Breast epithelium (tissue), 3 donors: Measurements from ENCODE around the gene GALNT2.

ENCODE experiments used
- CTCF ChIP-seq, 3 donors: fragments of 450-650 bp; IDR thresholded peaks; one replicate each; pipeline ENCODE4 v1.5.1; 2016 to 2017; ENCODE audit warnings: antibody characterized with exemption in 3 of 3, mild to moderate bottlenecking in 3 of 3, moderate library complexity in 3 of 3
- POLR2A ChIP-seq: fragments of 450-650 bp; IDR thresholded peaks from one replicate; pipeline ENCODE4 v1.6.1; 2016; ENCODE audit warnings: antibody characterized with exemption, mild to moderate bottlenecking, moderate library complexity
- POLR2AphosphoS5 ChIP-seq, 3 donors: sonication (generic); formaldehyde crosslinking; IDR thresholded peaks; one replicate each; pipeline ENCODE4 v1.6.1; 2017; ENCODE audit warnings: antibody characterized with exemption in 3 of 3

- TF ChIP-seq CTCF (IDR thresholded peaks at IDR 0.05), result no peak
- TF ChIP-seq POLR2AphosphoS5 (IDR thresholded peaks at IDR 0.05), result no peak
- TF ChIP-seq POLR2A, result no peak
Observed at GRCh38 chr1:230171356-230172015, 104.4 kb downstream of the GALNT2 start.
